H9 (cell line): ENCODE measurements around the gene SDK1. TPM values are rescaled to one million over a fixed set of nuclear protein-coding genes. Genes with fewer than 3 reads are reported as not detected.

Experiments
- DNase-seq: peaks from one replicate; pipeline ENCODE4 v3.0.0-alpha.2; 2017
- H2AFZ ChIP-seq: one replicate; pipeline ENCODE4 v1.6.1; 2013; ENCODE audit warnings: mild to moderate bottlenecking, low read length, control low read depth, moderate library complexity
- H2AK5ac ChIP-seq: 2 replicates; pipeline ENCODE4 v1.6.1; 2013; ENCODE audit warnings: low read length, control low read depth, mixed read lengths; ENCODE audit not compliant: insufficient read length
- H2BK120ac ChIP-seq: one replicate; pipeline ENCODE4 v1.6.1; 2013; ENCODE audit warnings: low read depth, mild to moderate bottlenecking, low read length, control low read depth, inconsistent platforms; ENCODE audit not compliant: poor library complexity, severe bottlenecking
- H2BK12ac ChIP-seq: 2 replicates; pipeline ENCODE4 v1.6.1; 2013; ENCODE audit warnings: low read length, control low read depth, mixed read lengths, low read depth; ENCODE audit not compliant: insufficient read length
- H2BK15ac ChIP-seq: 2 replicates; pipeline ENCODE4 v1.6.1; 2013; ENCODE audit warnings: low read depth, low read length, control low read depth
- H2BK20ac ChIP-seq: one replicate; pipeline ENCODE4 v1.6.1; 2013; ENCODE audit warnings: low read depth, mild to moderate bottlenecking, low read length, control low read depth, inconsistent platforms; ENCODE audit not compliant: poor library complexity, severe bottlenecking
- H2BK5ac ChIP-seq: 2 replicates; pipeline ENCODE4 v1.6.1; 2013; ENCODE audit warnings: low read length, control low read depth, mixed read lengths; ENCODE audit not compliant: insufficient read length
- H3K14ac ChIP-seq: 2 replicates; pipeline ENCODE4 v1.6.1; 2013; ENCODE audit warnings: low read length, control low read depth; ENCODE audit not compliant: insufficient read depth
- H3K18ac ChIP-seq: 2 replicates; pipeline ENCODE4 v1.6.1; 2013; ENCODE audit warnings: low read depth, mild to moderate bottlenecking, mixed read lengths, low read length, control low read depth; ENCODE audit not compliant: insufficient read length
- H3K23ac ChIP-seq: 2 replicates; pipeline ENCODE4 v1.6.1; 2013; ENCODE audit warnings: low read length, control low read depth, mixed read lengths, low read depth; ENCODE audit not compliant: insufficient read length
- H3K23me2 ChIP-seq: 2 replicates; pipeline ENCODE4 v1.6.1; 2013; ENCODE audit warnings: low read depth, mild to moderate bottlenecking, mixed read lengths, low read length, control low read depth; ENCODE audit not compliant: insufficient read length, poor library complexity, severe bottlenecking
- H3K27ac ChIP-seq: 2 replicates; pipeline ENCODE4 v1.5.1; 2013; ENCODE audit warnings: low read length, control low read depth, mixed read lengths, low read depth; ENCODE audit not compliant: insufficient read length
- H3K27me3 ChIP-seq: 2 replicates; pipeline ENCODE4 v1.6.1; 2013; ENCODE audit warnings: low read length, control low read depth, inconsistent platforms; ENCODE audit not compliant: insufficient read depth
- H3K4ac ChIP-seq: 2 replicates; pipeline ENCODE4 v1.6.1; 2013; ENCODE audit warnings: low read depth, mild to moderate bottlenecking, control low read depth, inconsistent platforms, low read length, moderate library complexity
- H3K4me1 ChIP-seq: 2 replicates; pipeline ENCODE4 v1.6.1; 2013; ENCODE audit warnings: low read length, control low read depth, inconsistent platforms; ENCODE audit not compliant: insufficient read depth
- H3K4me2 ChIP-seq: 2 replicates; pipeline ENCODE4 v1.6.1; 2013; ENCODE audit warnings: low read length, control low read depth, mixed read lengths; ENCODE audit not compliant: insufficient read length, insufficient read depth
- H3K56ac ChIP-seq: 2 replicates; pipeline ENCODE4 v1.6.1; 2013; ENCODE audit warnings: low read depth, mild to moderate bottlenecking, mixed read lengths, low read length, control low read depth; ENCODE audit not compliant: insufficient read length
- H3K79me1 ChIP-seq: 2 replicates; pipeline ENCODE4 v1.6.1; 2013; ENCODE audit warnings: low read depth, mild to moderate bottlenecking, moderate library complexity, low read length, control low read depth, inconsistent platforms; ENCODE audit not compliant: insufficient read depth, poor library complexity, severe bottlenecking
- H3K79me2 ChIP-seq: 2 replicates; pipeline ENCODE4 v1.6.1; 2013; ENCODE audit warnings: low read length, control low read depth, inconsistent platforms; ENCODE audit not compliant: insufficient read depth
- H3K9ac ChIP-seq: 2 replicates; pipeline ENCODE4 v1.6.1; 2013; ENCODE audit warnings: low read length, control low read depth, mixed read lengths; ENCODE audit not compliant: insufficient read length; ENCODE audit errors: extremely low read depth
- H3K9me3 ChIP-seq: one replicate; pipeline ENCODE4 v1.6.1; 2013; ENCODE audit warnings: low read depth, low read length, inconsistent platforms; ENCODE audit not compliant: control insufficient read depth
- H3T11ph ChIP-seq: one replicate; pipeline ENCODE4 v1.6.1; 2013; ENCODE audit warnings: mild to moderate bottlenecking, low read length, control low read depth, inconsistent platforms
- H4K20me1 ChIP-seq: one replicate; pipeline ENCODE4 v1.6.1; 2013; ENCODE audit not compliant: control insufficient read depth, insufficient read length, insufficient read depth
- H4K5ac ChIP-seq: 2 replicates; pipeline ENCODE4 v1.6.1; 2013; ENCODE audit warnings: low read depth, mild to moderate bottlenecking, mixed read lengths, low read length, control low read depth; ENCODE audit not compliant: insufficient read length
- H4K8ac ChIP-seq: replicated peaks from 2 replicates; pipeline ENCODE4 v1.6.1; 2013; ENCODE audit warnings: low read length, control low read depth, mixed read lengths, low read depth; ENCODE audit not compliant: insufficient read length
- H4K91ac ChIP-seq: 2 replicates; pipeline ENCODE4 v1.6.1; 2013; ENCODE audit warnings: low read depth, mild to moderate bottlenecking, moderate library complexity, mixed read lengths, low read length, control low read depth; ENCODE audit not compliant: insufficient read length
- H3K27ac Mint-ChIP-seq, 3 experiments: 2 replicates in 2 of 3; 3 replicates in 1 of 3; pipeline ENCODE4 v1.8.0; 2020 to 2021; ENCODE audit warnings: mixed read lengths in 3 of 3, mild to moderate bottlenecking in 1 of 3, moderate library complexity in 1 of 3
- H3K27me3 Mint-ChIP-seq: 2 replicates; pipeline ENCODE4 v1.8.0; 2021; ENCODE audit warnings: low read depth, mild to moderate bottlenecking, moderate library complexity, mixed read lengths
- H3K36me3 Mint-ChIP-seq, 3 experiments: 2 replicates in 2 of 3; 3 replicates in 1 of 3; pipeline ENCODE4 v1.8.0; 2020 to 2021; ENCODE audit warnings: low read depth in 3 of 3, mixed read lengths in 3 of 3; ENCODE audit not compliant: insufficient read depth in 1 of 3
- H3K4me1 Mint-ChIP-seq, 2 experiments: 2 replicates each; pipeline ENCODE4 v1.8.0; 2020; ENCODE audit warnings: mixed read lengths in 2 of 2
- H3K4me3 Mint-ChIP-seq, 2 experiments: 2 replicates in 1 of 2; 3 replicates in 1 of 2; pipeline ENCODE4 v1.8.0; 2020 to 2021; ENCODE audit warnings: mild to moderate bottlenecking in 2 of 2, mixed read lengths in 2 of 2, moderate library complexity in 1 of 2
- H3K9me3 Mint-ChIP-seq, 2 experiments: 2 replicates in 1 of 2; 3 replicates in 1 of 2; pipeline ENCODE4 v1.8.0; 2020; ENCODE audit warnings: mild to moderate bottlenecking in 2 of 2, mixed read lengths in 2 of 2, moderate library complexity in 1 of 2
- WGBS: extraction: QIAGEN DNeasy Blood & Tissue Kit; methylation state at CpG from one replicate; pipeline ENCODE4 v1.1.7; 2013; ENCODE audit warnings: missing lambda C conversion rate, low lambda C conversion rate, mixed read lengths; ENCODE audit not compliant: insufficient read length; ENCODE audit errors: extremely low coverage; 5-methylcytosine and 5-hydroxymethylcytosine counted together
- total RNA-seq: library from RNA; stranded (reverse); gene quantifications from 2 replicates; pipeline ENCODE4 v1.2.1, GENCODE V29; 2021
- TF ChIP-seq, protein P1 (sequence below): fragments of 200-600 bp; sonication (generic); conservative IDR thresholded peaks from 3 replicates; pipeline ENCODE4 v1.8.0; 2021; ENCODE audit warnings: antibody characterized with exemption, mild to moderate bottlenecking

The SDK1 gene
- total RNA-seq, 1 experiment from 2014 or later: 8.7 TPM

GRCh38 chr7:4163565-4164203 lies 862.6 kb downstream of the SDK1 start:
- no peak overlapping the region for H3K9ac ChIP-seq
- no peak overlapping the region for H3K4me2 ChIP-seq
- no peaks in the 10 kb centered on the region for H3K27me3 Mint-ChIP-seq
- DNase-seq: no peak
- H2AFZ ChIP-seq: no peak overlapping the region
- no peak overlapping the region for H3K27ac ChIP-seq
- no peak overlapping the region for H4K5ac ChIP-seq
- H3K9me3 Mint-ChIP-seq: no peaks in the 10 kb centered on the region
- no peak overlapping the region for H4K91ac ChIP-seq
- no peak overlapping the region for H2BK120ac ChIP-seq
- H3K27ac Mint-ChIP-seq: no peak overlapping the region
- H2BK15ac ChIP-seq: no peak overlapping the region
- no peak overlapping the region for H2AK5ac ChIP-seq
- no peaks in the 10 kb centered on the region for H3K79me1 ChIP-seq
- H3K23ac ChIP-seq: no peak overlapping the region
- H2BK5ac ChIP-seq: no peak overlapping the region
- H3K4me1 Mint-ChIP-seq: peaks cover 18 to 19% of the 10 kb centered on the region in 2 experiments
- H3K36me3 Mint-ChIP-seq: no peaks in the 10 kb centered on the region; a peak in 1 of 7 replicates
- H3K56ac ChIP-seq: no peak overlapping the region
- no peak overlapping the region for H2BK12ac ChIP-seq
- no peaks in the 10 kb centered on the region for H3K27me3 ChIP-seq
- H3K14ac ChIP-seq: no peak overlapping the region
- no peak overlapping the region for H3K4ac ChIP-seq
- no peaks in the 10 kb centered on the region for H3K23me2 ChIP-seq
- no peak overlapping the region for H2BK20ac ChIP-seq
- H4K8ac ChIP-seq: no peak overlapping the region
- no peak overlapping the region for H3K4me3 Mint-ChIP-seq
- no CpG with 5 or more reads among the region's 13 CpGs for WGBS
- H3K4me1 ChIP-seq: no peaks in the 10 kb centered on the region
- H3K18ac ChIP-seq: no peak overlapping the region
- H3K79me2 ChIP-seq: no peaks in the 10 kb centered on the region
- H3T11ph ChIP-seq: no peak overlapping the region
- TF ChIP-seq, protein P1, sequence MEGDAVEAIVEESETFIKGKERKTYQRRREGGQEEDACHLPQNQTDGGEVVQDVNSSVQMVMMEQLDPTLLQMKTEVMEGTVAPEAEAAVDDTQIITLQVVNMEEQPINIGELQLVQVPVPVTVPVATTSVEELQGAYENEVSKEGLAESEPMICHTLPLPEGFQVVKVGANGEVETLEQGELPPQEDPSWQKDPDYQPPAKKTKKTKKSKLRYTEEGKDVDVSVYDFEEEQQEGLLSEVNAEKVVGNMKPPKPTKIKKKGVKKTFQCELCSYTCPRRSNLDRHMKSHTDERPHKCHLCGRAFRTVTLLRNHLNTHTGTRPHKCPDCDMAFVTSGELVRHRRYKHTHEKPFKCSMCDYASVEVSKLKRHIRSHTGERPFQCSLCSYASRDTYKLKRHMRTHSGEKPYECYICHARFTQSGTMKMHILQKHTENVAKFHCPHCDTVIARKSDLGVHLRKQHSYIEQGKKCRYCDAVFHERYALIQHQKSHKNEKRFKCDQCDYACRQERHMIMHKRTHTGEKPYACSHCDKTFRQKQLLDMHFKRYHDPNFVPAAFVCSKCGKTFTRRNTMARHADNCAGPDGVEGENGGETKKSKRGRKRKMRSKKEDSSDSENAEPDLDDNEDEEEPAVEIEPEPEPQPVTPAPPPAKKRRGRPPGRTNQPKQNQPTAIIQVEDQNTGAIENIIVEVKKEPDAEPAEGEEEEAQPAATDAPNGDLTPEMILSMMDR: no peak
- no peaks in the 10 kb centered on the region for H3K9me3 ChIP-seq
- H4K20me1 ChIP-seq: peaks cover 3% of the 10 kb centered on the region
